GM12878 (cell line): Measurements from ENCODE around the gene KRTAP5-6. TPM values are rescaled to one million over a fixed set of nuclear protein-coding genes. Genes with fewer than 3 reads are reported as not detected.

Experiments
- ATAC-seq: fragments of 200-7000 bp; cut with Tn5 transposase; 3 replicates; pipeline ENCODE4 v1.9.1; 2020; ENCODE audit warnings: mild to moderate bottlenecking, moderate library complexity
- BruUV-seq: library from RNA; stranded (reverse); fragments of 400-500 nt; replicated peaks from 2 replicates; lab custom pipeline; 2021; lab: Mats Ljungman, UMichigan
- CTCF ChIA-PET: fragments of 300-600 bp; sonication (Branson Sonifier 250); formaldehyde crosslinking; extraction: SDS; loops from one replicate; lab custom pipeline; 2021; ENCODE audit warnings: inconsistent platforms; lab: Yijun Ruan, JAX
- POLR2A ChIA-PET: fragments of 350-600 bp; formaldehyde crosslinking; extraction: SDS; loops from one replicate; lab custom pipeline; 2021; ENCODE audit warnings: inconsistent platforms; lab: Charles Lee
- RAD21 ChIA-PET: fragments of 300-600 bp; sonication (Branson Sonifier 250); formaldehyde crosslinking; loops from one replicate; lab custom pipeline; 2023; ENCODE audit warnings: antibody characterized with exemption; ENCODE audit not compliant: unreplicated experiment; lab: Charles Lee
- SMC1A ChIA-PET: fragments of 300-600 bp; sonication (Branson Sonifier 250); formaldehyde crosslinking; loops from one replicate; lab custom pipeline; 2023; ENCODE audit not compliant: unreplicated experiment, uncharacterized antibody; lab: Charles Lee
- DNase-seq: peaks from one replicate; pipeline ENCODE4 v3.0.0-alpha.2; 2011; ENCODE audit warnings: low read depth, low spot score
- FAIRE-seq: peaks from 3 replicates; lab custom pipeline; 2011; peaks lifted over from hg19 to GRCh38; lab: Jason Lieb, UNC
- H2AFZ ChIP-seq: 2 replicates; pipeline ENCODE4 v1.6.0; 2011; ENCODE audit warnings: low read depth, low read length, control low read depth; ENCODE audit not compliant: control insufficient read depth
- H3K27ac ChIP-seq: 2 replicates; pipeline ENCODE4 v1.5.1; 2011; ENCODE audit warnings: control low read depth; ENCODE audit not compliant: control insufficient read depth, insufficient read depth
- H3K27me3 ChIP-seq, 2 experiments: replicated peaks in 1 of 2; 2 replicates each; pipeline versions ENCODE4 v1.6.0 to v1.6.1; 2011; ENCODE audit warnings: low read length in 1 of 2; ENCODE audit not compliant: control insufficient read depth in 2 of 2, insufficient read depth in 2 of 2
- H3K36me3 ChIP-seq, 2 experiments: 2 replicates each; pipeline ENCODE4 v1.5.1; 2011; ENCODE audit warnings: low read length in 1 of 2; ENCODE audit not compliant: control insufficient read depth in 2 of 2, insufficient read depth in 2 of 2
- H3K4me1 ChIP-seq: 2 replicates; pipeline ENCODE4 v1.6.1; 2011; ENCODE audit warnings: mild to moderate bottlenecking, low read length, moderate library complexity, mixed read lengths; ENCODE audit not compliant: control insufficient read depth, insufficient read depth
- H3K4me2 ChIP-seq: 2 replicates; pipeline ENCODE4 v1.6.0; 2011; ENCODE audit warnings: control low read depth; ENCODE audit not compliant: control insufficient read depth, insufficient read depth
- H3K4me3 ChIP-seq: fragments of 200-600 bp; sonication (generic); 2 replicates; pipeline ENCODE4 v1.5.1; 2016
- H3K79me2 ChIP-seq: 2 replicates; pipeline ENCODE4 v1.6.0; 2011; ENCODE audit warnings: low read length; ENCODE audit not compliant: control insufficient read depth, insufficient read depth
- H3K9ac ChIP-seq: 2 replicates; pipeline ENCODE4 v1.8.0; 2011; ENCODE audit warnings: low read length, control low read depth, mixed read lengths; ENCODE audit not compliant: control insufficient read depth, insufficient read depth
- H3K9me3 ChIP-seq: replicated peaks from 3 replicates; pipeline ENCODE4 v1.5.1; 2011; ENCODE audit warnings: mild to moderate bottlenecking, low read length; ENCODE audit not compliant: control insufficient read depth, insufficient read depth
- H4K20me1 ChIP-seq: 2 replicates; pipeline ENCODE4 v1.6.0; 2011; ENCODE audit not compliant: control insufficient read depth, insufficient read depth
- KLF5 ChIP-seq: fragments of 450-650 bp; IDR thresholded peaks from 2 replicates; pipeline ENCODE4 v1.6.1; 2014; ENCODE audit warnings: mild to moderate bottlenecking; ENCODE audit not compliant: partially characterized antibody
- NFYA ChIP-seq: IDR thresholded peaks from 2 replicates; pipeline ENCODE4 v1.6.1; 2011; ENCODE audit warnings: low read depth, mild to moderate bottlenecking, low read length, improper control_type of control experiment, borderline replicate concordance
- SUZ12 ChIP-seq: fragments of 200-600 bp; sonication (generic); IDR thresholded peaks from one replicate; pipeline ENCODE4 v1.6.1; 2018; ENCODE audit warnings: antibody characterized with exemption, mild to moderate bottlenecking; ENCODE audit not compliant: unreplicated experiment
- WGBS: methylation state at CpG from one replicate; pipeline ENCODE4 v1.1.6; 2016; ENCODE audit warnings: low lambda C conversion rate; ENCODE audit not compliant: insufficient replicate concordance, insufficient coverage; ENCODE audit errors: missing lambda C conversion rate; 5-methylcytosine and 5-hydroxymethylcytosine counted together
- in situ Hi-C: fragments of 300-500 bp; cut with MboI; formaldehyde crosslinking; loops from 9 replicates; pipeline ENCODE4 v1.14.3; 2018; ENCODE audit warnings: mixed read lengths
- intact Hi-C: fragments of 100-400 bp; cut with micrococcal nuclease; formaldehyde crosslinking; loops from one replicate; pipeline ENCODE4 v1.14.2; 2022; ENCODE audit not compliant: unreplicated experiment
- polyA plus RNA-seq, 11 experiments: library from polyadenylated mRNA; depleted of rRNA in 4 of 11; unstranded in 6 of 11; stranded (reverse) in 5 of 11; fragments of >200 nt; fragmentation: Nextera tagmentation in 4 of 11; fragmentation: Illumina TruSeq in 1 of 11; extraction: Ambion mirVana in 4 of 11; extraction: Trizol in 1 of 11; gene quantifications; 1 replicate in 1 of 11; 2 replicates in 10 of 11; pipeline versions ENCODE4 v1.2.1 to v1.2.3, GENCODE V29; 2011 to 2016; ENCODE audit warnings: inconsistent platforms in 2 of 11, missing spikeins in 2 of 11, low read depth in 1 of 11
- total RNA-seq, 4 experiments: library from RNA; depleted of rRNA in 3 of 4; stranded (reverse); fragments of >200 nt in 3 of 4; fragmentation: Illumina TruSeq in 1 of 4; extraction: Trizol in 1 of 4; gene quantifications; 2 replicates each; pipeline versions ENCODE4 v1.2.1 to v1.2.3, GENCODE V29; 2013 to 2021

KRTAP5-6 gene
- total and polyA plus RNA-seq, 10 of the 15 experiments (the other 5 are each of a cell fraction or from before 2014, with no cell fraction given): not detected

GRCh38 chr11:1742869-1743584, 46.0 kb downstream of the KRTAP5-6 start:
- in situ Hi-C loops: no loop called here
- CTCF ChIA-PET: no interaction called here

GRCh38 chr11:1743585-1744136, 46.7 kb downstream of the KRTAP5-6 start:
- CTCF ChIA-PET: no interaction called here
- Histone ChIP-seq H2AFZ (no peak overlapping the region), H3K4me1 (no peaks in the 10 kb centered on the region), H3K27ac (no peak overlapping the region), H3K9me3 (no peaks in the 10 kb centered on the region; the same call in 2 of the 3 replicates), H3K9ac (no peak overlapping the region), H3K36me3 (no peaks in the 10 kb centered on the region), H3K4me3 (no peak overlapping the region), H3K79me2 (no peaks in the 10 kb centered on the region), H3K4me2 (no peak overlapping the region), H4K20me1 (no peaks in the 10 kb centered on the region), H3K27me3 (no peaks in the 10 kb centered on the region; a peak in 1 of 4 replicates)
- intact Hi-C loops (no loop called here), in situ Hi-C loops (no loop called here)
- TF ChIP-seq NFYA (no peak), KLF5 (no peak)
- DNase-seq: no peak
- RAD21 ChIA-PET: no interaction called here
- no peak for ATAC-seq
- 35% methylated on average over 9 of the region's 10 CpGs for WGBS
- POLR2A ChIA-PET: no interaction called here
- BruUV-seq: no TSS peak
- SMC1A ChIA-PET: no interaction called here
- FAIRE-seq: no peak

More at GRCh38 chr11:1742869-1743584, 46.0 kb downstream of the KRTAP5-6 start:
- no peak overlapping the region for H3K4me2 ChIP-seq
- H3K9me3 ChIP-seq: no peaks in the 10 kb centered on the region; the same call in 2 of the 3 replicates
- TF ChIP-seq SUZ12: no peak
- TF ChIP-seq, all 136 proteins: peak for 0
- Histone ChIP-seq H3K4me1 (no peaks in the 10 kb centered on the region), H2AFZ (no peak overlapping the region), H3K4me3 (no peak overlapping the region), H4K20me1 (no peaks in the 10 kb centered on the region), H3K79me2 (no peaks in the 10 kb centered on the region), H3K27ac (no peak overlapping the region), H3K36me3 (no peaks in the 10 kb centered on the region), H3K9ac (no peak overlapping the region), H3K27me3 (no peaks in the 10 kb centered on the region)
- FAIRE-seq (peak; percentile 57), ATAC-seq (no peak), DNase-seq (no peak)
- intact Hi-C loops: no loop called here
- ChIA-PET RAD21 (no interaction called here), POLR2A (no interaction called here), SMC1A (interaction anchor here (0.6 kb wide), 1 partner anchor 33 kb away, joined by 3 read pairs; no protein-coding TSS in a partner anchor)
- BruUV-seq: no TSS peak
- WGBS: 2% methylated on average over 3 of the region's 3 CpGs
